Motor neuron (in vitro differentiated cells): ENCODE measurements around the gene RNF208. TPM values are rescaled to one million over a fixed set of nuclear protein-coding genes. Genes with fewer than 3 reads are reported as not detected.
"Not testable (repeated sequence)": the region's sequence is repeated elsewhere in the genome, so short reads cannot be mapped to it uniquely, and the experiment has no call there.

Experiments used
- ATAC-seq, 8 experiments: fragments of 200-7000 bp; cut with Tn5 transposase; replicated peaks in 6 of 8; 2 replicates each; pipeline ENCODE4 v1.8.0; 2021; ENCODE audit warnings: mild to moderate bottlenecking in 8 of 8, moderate library complexity in 8 of 8
- H3K27ac ChIP-seq, 2 donors: fragments of 250-450 bp; sonication (Bioruptor Pico); 2 replicates each; pipeline ENCODE4 v1.9.0; 2021; ENCODE audit warnings: antibody characterized with exemption in 2 of 2, mild to moderate bottlenecking in 2 of 2, moderate library complexity in 1 of 2
- H3K4me1 ChIP-seq, 2 donors: fragments of 250-450 bp; sonication (Bioruptor Pico); replicated peaks in 1 of 2; 2 replicates each; pipeline ENCODE4 v1.6.1; 2021; ENCODE audit warnings: antibody characterized with exemption in 2 of 2, mild to moderate bottlenecking in 2 of 2, moderate library complexity in 1 of 2
- H3K4me3 ChIP-seq, 5 donors: fragments of 250-450 bp; sonication (Bioruptor Pico); 2 replicates each; pipeline ENCODE4 v1.9.0; 2021; ENCODE audit warnings: antibody characterized with exemption in 5 of 5, mild to moderate bottlenecking in 5 of 5, moderate library complexity in 4 of 5
- WGBS, 10 experiments: fragments of 450-650 bp; shearing (Covaris generic); methylation state at CpG; one replicate each; pipeline ENCODE4 v1.0.0; 2022; 5-methylcytosine and 5-hydroxymethylcytosine counted together
- in situ Hi-C, 9 experiments: fragments of 400-800 bp; cut with MboI; loops; one replicate each; pipeline ENCODE4 v1.15.0; 2021; ENCODE audit warnings: low sequenced_read_pairs in 9 of 9, low pct_unique_long_range_greater_than_20kb in 2 of 9; ENCODE audit not compliant: unreplicated experiment in 9 of 9
- total RNA-seq, 8 experiments: library from RNA; unstranded; fragments of 300-600 nt; gene quantifications; 2 replicates each; pipeline versions ENCODE4 v1.2.3 to v1.2.4, GENCODE V29; 2022

The RNF208 gene
- total RNA-seq, 8 experiments from 2014 or later = 0.41 to 7.0 (median 3.0) TPM

- Histone ChIP-seq H3K4me1 (peaks cover 13 to 25% of the 10 kb centered on the region in 2 donors), H3K27ac (peak within 1 kb of the TSS; percentile 83 to 92), H3K4me3 (peak within 1 kb of the TSS; percentile 66 to 92 (median 78))
- in situ Hi-C loops = loop anchor here in 1 of 9 experiments (25.0 kb wide), 1 partner anchor 129 kb away; the partner anchor contains the start of gene DPP7
- WGBS, 10 experiments = 0% methylated on average over 3 of the region's 67 CpGs; no CpG with 5 or more reads in 9 of the 10 experiments
- ATAC-seq = peak; percentile 54 to 83 (median 75)
Observed at GRCh38 chr9:137240841-137241489, 18.9 kb upstream of the RNF208 start, which contains the start of gene TUBB4B. TUBB4B (plus strand) TSS chr9:137241287; CDS start chr9:137241361, 74 bp downstream.

- WGBS, 10 experiments = 0 to 15% (median 2%) methylated on average over 10 to 12 of the region's 58 CpGs; no CpG with 5 or more reads in 7 of the 10 experiments
- in situ Hi-C loops = loop anchor here in 1 of 9 experiments (25.0 kb wide), 1 partner anchor 128 kb away; the partner anchor contains the start of gene DPP7
- Histone ChIP-seq H3K27ac (peak overlapping the region; percentile 83 to 92), H3K4me1 (peaks cover 13 to 27% of the 10 kb centered on the region in 2 donors), H3K4me3 (peak overlapping the region; percentile 43 to 64 (median 56))
- ATAC-seq = peak; percentile 26 to 39 (median 31)
Observed at GRCh38 chr9:137240318-137240840, 18.3 kb upstream of the RNF208 start.

- in situ Hi-C loops = loop anchor here in 1 of 9 experiments (25.0 kb wide), 1 partner anchor 127 kb away; the partner anchor contains the start of gene DPP7
- 13 to 94% (median 52%) methylated on average over 3 to 18 of the region's 27 CpGs for WGBS, 10 experiments
- peak overlapping the region; percentile 83 to 92 for H3K27ac ChIP-seq
Observed at GRCh38 chr9:137239541-137240200, 17.6 kb upstream of the RNF208 start.

GRCh38 chr9:137237759-137238726 is 16.0 kb upstream of the RNF208 start:
- Histone ChIP-seq H3K4me1 (peaks cover 13 to 27% of the 10 kb centered on the region in 2 donors), H3K27ac (no peak overlapping the region), H3K4me3 (no peak overlapping the region)
- no peak for ATAC-seq
- 49 to 100% (median 85%) methylated on average over 1 to 3 of the region's 13 CpGs; no CpG with 5 or more reads in 4 of the 10 experiments for WGBS, 10 experiments
- in situ Hi-C loops = loop anchor here in 1 of 9 experiments (25.0 kb wide), 1 partner anchor 126 kb away; the partner anchor contains the start of gene DPP7

More at GRCh38 chr9:137239541-137240200, 17.6 kb upstream of the RNF208 start:
- H3K4me3 ChIP-seq = peak overlapping the region; percentile 43 to 64 (median 56)
- H3K4me1 ChIP-seq = peaks cover 13 to 27% of the 10 kb centered on the region in 2 donors
- ATAC-seq = not testable (repeated sequence)

- ATAC-seq = no peak
- Histone ChIP-seq H3K27ac (peak overlapping the region in 1 of 2 donors; percentile 8), H3K4me1 (peaks cover 9 to 19% of the 10 kb centered on the region in 2 donors), H3K4me3 (no peak overlapping the region)
- 47% methylated on average over 3 of the region's 11 CpGs; no CpG with 5 or more reads in 9 of the 10 experiments for WGBS, 10 experiments
- in situ Hi-C loops = loop anchor here in 1 of 9 experiments (25.0 kb wide), 1 partner anchor 125 kb away; the partner anchor contains the start of gene DPP7
Observed at GRCh38 chr9:137236936-137237421, 14.9 kb upstream of the RNF208 start.

GRCh38 chr9:137236238-137236935 is 14.3 kb upstream of the RNF208 start:
- WGBS, 10 experiments = 0 to 40% methylated on average over 1 to 5 of the region's 31 CpGs; no CpG with 5 or more reads in 8 of the 10 experiments
- Histone ChIP-seq H3K4me3 (no peak overlapping the region), H3K4me1 (peaks cover 9 to 19% of the 10 kb centered on the region in 2 donors), H3K27ac (peak overlapping the region in 1 of 2 donors; percentile 8)
- in situ Hi-C loops = loop anchor here in 1 of 9 experiments (25.0 kb wide), 1 partner anchor 124 kb away; the partner anchor contains the start of gene DPP7
- peak; percentile 4 to 46 (median 21) for ATAC-seq

- 40 to 100% methylated on average over 1 to 2 of the region's 35 CpGs; no CpG with 5 or more reads in 8 of the 10 experiments for WGBS, 10 experiments
- in situ Hi-C loops = loop anchor here in 1 of 9 experiments (25.0 kb wide), 1 partner anchor 123 kb away; the partner anchor contains the start of gene DPP7
- Histone ChIP-seq H3K4me3 (no peak overlapping the region), H3K4me1 (peaks cover 9 to 19% of the 10 kb centered on the region in 2 donors), H3K27ac (no peak overlapping the region)
- no peak for ATAC-seq
Observed at GRCh38 chr9:137235424-137236237, 13.6 kb upstream of the RNF208 start.

- in situ Hi-C loops = loop anchor here in 1 of 9 experiments (25.0 kb wide), 1 partner anchor 123 kb away; the partner anchor contains the start of gene DPP7
- Histone ChIP-seq H3K4me1 (peaks cover 9 to 19% of the 10 kb centered on the region in 2 donors), H3K4me3 (no peak overlapping the region), H3K27ac (no peak overlapping the region)
- WGBS, 10 experiments = 80 to 90% (median 83%) methylated on average over 1 to 2 of the region's 18 CpGs; no CpG with 5 or more reads in 7 of the 10 experiments
- ATAC-seq = no peak
Observed at GRCh38 chr9:137234758-137235423, 12.9 kb upstream of the RNF208 start.

GRCh38 chr9:137234055-137234697 is 12.1 kb upstream of the RNF208 start:
- WGBS, 10 experiments = 60 to 82% (median 80%) methylated on average over 1 to 19 of the region's 40 CpGs; no CpG with 5 or more reads in 5 of the 10 experiments
- no peak for ATAC-seq
- H3K4me1 ChIP-seq = peaks cover 5 to 14% of the 10 kb centered on the region in 2 donors
- H3K4me3 ChIP-seq = no peak overlapping the region
- in situ Hi-C loops = loop anchor here in 1 of 9 experiments (25.0 kb wide), 1 partner anchor 122 kb away; the partner anchor contains the start of gene DPP7
- no peak overlapping the region for H3K27ac ChIP-seq
